Bone marrow (tissue), 2 donors: ENCODE results near the gene ZNF555.

Experiments
- DNase-seq, 2 donors: peaks; one replicate each; lab custom pipeline; 2025; lab: John Stamatoyannopoulos, UW

ZNF555 gene

GRCh38 chr19:2827022-2827421 is 14.3 kb upstream of the ZNF555 start:
- DNase-seq: no peak

- no peak for DNase-seq
These were observed 13.3 kb upstream of the ZNF555 start for GRCh38 chr19:2827840-2828489.

GRCh38 chr19:2834294-2834871 is 6.9 kb upstream of the ZNF555 start:
- DNase-seq: no peak

GRCh38 chr19:2837430-2837829 is 3.8 kb upstream of the ZNF555 start:
- no peak for DNase-seq

- DNase-seq: no peak
These were observed 740 bp downstream of the ZNF555 start for GRCh38 chr19:2841855-2842574.

GRCh38 chr19:2845107-2845506 is 3.8 kb downstream of the ZNF555 start:
- no peak for DNase-seq

- DNase-seq: no peak
These were observed 5.1 kb downstream of the ZNF555 start for GRCh38 chr19:2846180-2846894.

- DNase-seq: no peak
These were observed 6.2 kb downstream of the ZNF555 start for GRCh38 chr19:2847507-2847906.

GRCh38 chr19:2848616-2849015 is 7.3 kb downstream of the ZNF555 start:
- DNase-seq: no peak

GRCh38 chr19:2850256-2850925 is 9.1 kb downstream of the ZNF555 start:
- no peak for DNase-seq

- no peak for DNase-seq
These were observed 11.3 kb downstream of the ZNF555 start for GRCh38 chr19:2852598-2852997.

GRCh38 chr19:2853015-2853606 is 11.8 kb downstream of the ZNF555 start:
- DNase-seq: no peak

- DNase-seq: no peak
These were observed 13.6 kb downstream of the ZNF555 start for GRCh38 chr19:2854849-2855248.

- no peak for DNase-seq
These were observed 15.3 kb downstream of the ZNF555 start for GRCh38 chr19:2856457-2857050.

- DNase-seq: no peak
These were observed 17.6 kb downstream of the ZNF555 start for GRCh38 chr19:2858864-2859263.

- DNase-seq: no peak
These were observed 22.5 kb downstream of the ZNF555 start for GRCh38 chr19:2863816-2864215.

- no peak for DNase-seq
These were observed 24.2 kb downstream of the ZNF555 start for GRCh38 chr19:2865334-2866100.

GRCh38 chr19:2866495-2867024 is 25.3 kb downstream of the ZNF555 start:
- DNase-seq: no peak

GRCh38 chr19:2867025-2867991 is 26.0 kb downstream of the ZNF555 start, which contains the start of gene ZNF556:
ZNF556 (plus strand) TSS chr19:2867335; CDS start chr19:2867422, 87 bp downstream.
- no peak for DNase-seq
